RWPE2 (cell line): ENCODE measurements around the gene SCN5A.

Experiments used
- ATAC-seq: fragments of 200-7000 bp; cut with Tn5 transposase; 3 replicates; pipeline ENCODE4 v1.9.1; 2021; ENCODE audit warnings: low read depth
- DNase-seq: peaks from one replicate; pipeline ENCODE4 v3.0.0-alpha.2; 2020; ENCODE audit warnings: low spot score
- H3K27ac ChIP-seq: fragments of 450-650 bp; 2 replicates; pipeline ENCODE4 v1.5.1; 2017; ENCODE audit warnings: mild to moderate bottlenecking; ENCODE audit not compliant: poor library complexity, severe bottlenecking
- H3K27me3 ChIP-seq: fragments of 250-450 bp; sonication (Bioruptor Pico); 2 replicates; pipeline ENCODE4 v1.5.1; 2021; ENCODE audit warnings: mild to moderate bottlenecking, moderate library complexity; ENCODE audit not compliant: insufficient read depth, poor library complexity, severe bottlenecking
- H3K36me3 ChIP-seq: fragments of 250-450 bp; sonication (Bioruptor Pico); 2 replicates; pipeline ENCODE4 v1.5.1; 2020; ENCODE audit warnings: low read depth, mild to moderate bottlenecking, moderate library complexity
- H3K4me1 ChIP-seq: fragments of 250-450 bp; sonication (Bioruptor Pico); 2 replicates; pipeline ENCODE4 v1.5.1; 2021; ENCODE audit warnings: mild to moderate bottlenecking, moderate library complexity; ENCODE audit not compliant: insufficient read depth, poor library complexity, severe bottlenecking
- H3K4me3 ChIP-seq: fragments of 250-450 bp; sonication (Bioruptor Pico); 2 replicates; pipeline ENCODE4 v1.5.1; 2021; ENCODE audit warnings: mild to moderate bottlenecking, moderate library complexity; ENCODE audit not compliant: severe bottlenecking
- H3K9me3 ChIP-seq: fragments of 250-450 bp; sonication (Bioruptor Pico); 2 replicates; pipeline ENCODE4 v1.5.1; 2021; ENCODE audit warnings: mild to moderate bottlenecking, moderate library complexity; ENCODE audit not compliant: severe bottlenecking
- CTCF ChIP-seq: fragments of 450-650 bp; IDR thresholded peaks from one replicate; pipeline ENCODE4 v1.5.1; 2017; ENCODE audit warnings: mild to moderate bottlenecking, moderate library complexity; ENCODE audit not compliant: poor library complexity, severe bottlenecking

SCN5A gene

DNA sequence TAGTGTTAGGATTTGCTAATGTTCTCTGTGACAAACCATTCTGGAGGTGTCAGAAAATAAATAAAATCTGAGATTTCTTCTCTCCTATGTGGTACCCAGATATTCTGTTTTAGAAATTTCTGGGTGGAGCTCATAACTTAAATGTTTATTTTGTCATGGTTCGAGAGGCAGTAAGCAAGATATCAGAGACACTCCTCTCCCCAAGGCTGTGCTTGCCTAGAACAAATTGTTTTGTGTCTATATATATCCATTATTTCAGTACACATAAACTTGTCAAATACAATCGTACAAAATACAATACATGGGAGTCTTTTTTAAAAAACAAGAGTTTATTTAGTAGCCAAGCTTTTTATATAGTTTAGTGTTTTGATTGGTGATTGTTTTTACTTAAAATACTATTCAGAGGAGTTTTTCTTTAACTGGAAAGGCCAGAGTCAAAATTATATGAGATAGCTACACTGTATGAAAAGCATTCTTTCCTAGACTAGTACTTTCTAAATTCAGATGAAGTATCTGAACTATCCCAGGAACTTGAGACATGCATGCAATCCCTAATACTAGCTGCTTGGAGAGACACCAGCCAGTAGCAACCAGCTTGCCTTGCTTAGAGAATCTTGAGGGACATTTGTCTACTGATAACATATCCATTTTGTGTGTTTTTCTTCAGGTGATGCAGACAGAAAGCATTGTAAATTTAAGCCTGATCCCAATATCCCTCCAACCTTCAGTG, 148.6 kb downstream of the SCN5A start:
- DNase-seq: no peak
- no peak overlapping the region for H3K4me3 ChIP-seq
- no peak for ATAC-seq
- no peak for TF ChIP-seq CTCF
- no peaks in the 10 kb centered on the region for H3K27me3 ChIP-seq
- peaks cover 54% of the 10 kb centered on the region for H3K36me3 ChIP-seq
- H3K27ac ChIP-seq: no peak overlapping the region
- peaks cover 5% of the 10 kb centered on the region for H3K4me1 ChIP-seq
- no peaks in the 10 kb centered on the region for H3K9me3 ChIP-seq
